ENCODE data around the gene PATJ.

The PATJ gene

DNA sequence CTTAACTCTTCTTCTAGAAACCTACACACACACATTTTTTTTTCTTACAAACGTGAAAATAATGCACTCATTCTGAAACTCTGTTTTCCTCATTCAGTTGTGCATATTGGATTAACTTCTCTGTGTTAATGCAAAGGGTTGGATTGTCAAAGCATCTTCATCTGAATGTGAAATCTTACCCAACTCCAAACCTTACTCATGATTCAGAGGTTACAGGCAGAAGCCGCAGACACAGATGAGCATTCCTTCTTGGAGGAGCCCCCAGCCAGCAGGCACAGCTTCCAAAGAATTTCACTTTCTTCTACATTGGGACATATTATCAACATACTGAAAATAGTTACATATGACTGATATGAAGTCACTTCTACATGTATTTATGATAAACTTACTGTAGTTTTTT is 15.7 kb downstream of the PATJ start:
- no peak overlapping the region for H2AFZ ChIP-seq (ENCODE audit: low read depth, low read length)
- no peak overlapping the region for H3K14ac ChIP-seq (ENCODE audit: low read length in 2 of 2)
- H3K36me3 ChIP-seq (ENCODE audit: control insufficient read depth in 1 of 2, insufficient read depth in 2 of 2, low read depth in 1 of 2, low read length in 2 of 2) = no peaks in the 10 kb centered on the region
- no peak overlapping the region for H3K27ac ChIP-seq (ENCODE audit: low read length, poor library complexity, severe bottlenecking)
- no peak overlapping the region for H2AK5ac ChIP-seq (ENCODE audit: low read length, severe bottlenecking)
- 100% methylated on average over 1 of the region's 2 CpGs for WGBS
- H3K18ac ChIP-seq (ENCODE audit: low read depth in 1 of 2, low read length in 2 of 2) = no peak overlapping the region
- H2BK120ac ChIP-seq (ENCODE audit: low read depth, low read length) = no peak overlapping the region
- H2BK5ac ChIP-seq (ENCODE audit: low read depth, low read length, poor library complexity, severe bottlenecking) = no peak overlapping the region
- no peaks in the 10 kb centered on the region for H3K27me3 ChIP-seq (ENCODE audit: control insufficient read depth in 1 of 2, insufficient read depth in 1 of 2, low read length in 2 of 2)
- H3K9ac ChIP-seq (ENCODE audit: low read length) = no peak overlapping the region
- H3K4me1 ChIP-seq (ENCODE audit: control insufficient read depth, insufficient read depth, low read depth, low read length) = no peaks in the 10 kb centered on the region
- H3K9me3 ChIP-seq (ENCODE audit: control insufficient read depth, low read length) = no peaks in the 10 kb centered on the region
- no peak overlapping the region for H3K4ac ChIP-seq (ENCODE audit: low read depth in 1 of 2, low read length in 2 of 2)
- H2BK12ac ChIP-seq (ENCODE audit: low read length in 2 of 2) = no peak overlapping the region
- no peak overlapping the region for H3K4me3 ChIP-seq (ENCODE audit: insufficient read depth in 1 of 2, low read depth in 1 of 2, low read length in 2 of 2)
- H2BK15ac ChIP-seq (ENCODE audit: low read depth, poor library complexity, severe bottlenecking) = no peak overlapping the region
- no peak overlapping the region for H4K8ac ChIP-seq (ENCODE audit: low read length)
- peaks cover 19% of the 10 kb centered on the region for H3K79me1 ChIP-seq (replicated peaks; ENCODE audit: low read length, poor library complexity, severe bottlenecking)
- no peak overlapping the region for H4K91ac ChIP-seq (ENCODE audit: low read length)
- no peak overlapping the region for H3K4me2 ChIP-seq (ENCODE audit: low read length, poor library complexity, severe bottlenecking)
- no peak for DNase-seq
- H3K23ac ChIP-seq (ENCODE audit: low read length in 2 of 2) = no peak overlapping the region

GRCh38 chr1:61770131-61770530 is 27.9 kb downstream of the PATJ start:
- H3K9ac ChIP-seq (ENCODE audit: low read length) = no peak overlapping the region
- no peaks in the 10 kb centered on the region for H3K27me3 ChIP-seq (ENCODE audit: control insufficient read depth in 1 of 2, insufficient read depth in 1 of 2, low read length in 2 of 2)
- no peak overlapping the region for H4K91ac ChIP-seq (ENCODE audit: low read length)
- 100% methylated on average over 1 of the region's 1 CpG for WGBS
- H3K4me3 ChIP-seq (ENCODE audit: insufficient read depth in 1 of 2, low read depth in 1 of 2, low read length in 2 of 2) = no peak overlapping the region
- H3K79me1 ChIP-seq (replicated peaks; ENCODE audit: low read length, poor library complexity, severe bottlenecking) = peaks cover 2% of the 10 kb centered on the region
- no peak overlapping the region for H3K23ac ChIP-seq (ENCODE audit: low read length in 2 of 2)
- no peak overlapping the region for H2BK15ac ChIP-seq (ENCODE audit: low read depth, poor library complexity, severe bottlenecking)
- H3K27ac ChIP-seq (ENCODE audit: low read length, poor library complexity, severe bottlenecking) = no peak overlapping the region
- no peak overlapping the region for H3K14ac ChIP-seq (ENCODE audit: low read length in 2 of 2)
- H4K8ac ChIP-seq (ENCODE audit: low read length) = no peak overlapping the region
- no peaks in the 10 kb centered on the region for H3K4me1 ChIP-seq (ENCODE audit: control insufficient read depth, insufficient read depth, low read depth, low read length)
- H2AFZ ChIP-seq (ENCODE audit: low read depth, low read length) = no peak overlapping the region
- H3K18ac ChIP-seq (ENCODE audit: low read depth in 1 of 2, low read length in 2 of 2) = no peak overlapping the region
- H3K9me3 ChIP-seq (ENCODE audit: control insufficient read depth, low read length) = no peaks in the 10 kb centered on the region
- no peaks in the 10 kb centered on the region for H3K36me3 ChIP-seq (ENCODE audit: control insufficient read depth in 1 of 2, insufficient read depth in 2 of 2, low read depth in 1 of 2, low read length in 2 of 2)
- H3K4me2 ChIP-seq (ENCODE audit: low read length, poor library complexity, severe bottlenecking) = no peak overlapping the region
- no peak overlapping the region for H3K4ac ChIP-seq (ENCODE audit: low read depth in 1 of 2, low read length in 2 of 2)
- no peak overlapping the region for H2AK5ac ChIP-seq (ENCODE audit: low read length, severe bottlenecking)
- no peak for DNase-seq
- no peak overlapping the region for H2BK120ac ChIP-seq (ENCODE audit: low read depth, low read length)
- H2BK5ac ChIP-seq (ENCODE audit: low read depth, low read length, poor library complexity, severe bottlenecking) = no peak overlapping the region
- H2BK12ac ChIP-seq (ENCODE audit: low read length in 2 of 2) = no peak overlapping the region

DNA sequence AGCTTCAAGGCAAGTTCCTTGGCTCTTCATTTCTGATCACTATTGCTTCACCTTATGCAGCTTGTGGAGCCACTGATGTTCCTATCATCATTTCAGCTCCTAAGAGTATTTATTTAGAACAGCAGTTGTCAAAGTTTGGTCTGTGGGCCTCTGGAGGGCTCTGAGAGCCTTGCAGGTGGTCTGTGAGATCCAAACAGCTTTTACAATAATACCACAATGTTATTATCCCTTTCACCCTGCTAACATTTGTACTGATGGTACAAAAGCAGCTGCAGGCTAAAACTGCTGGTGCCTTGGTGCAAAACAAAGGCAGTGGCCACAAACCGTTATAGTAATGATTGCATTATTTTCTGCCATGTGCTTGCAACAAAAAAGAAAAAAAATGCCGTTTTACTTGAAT is 33.8 kb downstream of the PATJ start:
- Histone ChIP-seq H2BK5ac (ENCODE audit: low read depth, low read length, poor library complexity, severe bottlenecking) (no peak overlapping the region), H2BK120ac (ENCODE audit: low read depth, low read length) (no peak overlapping the region), H3K4ac (ENCODE audit: low read depth in 1 of 2, low read length in 2 of 2) (no peak overlapping the region), H3K9ac (ENCODE audit: low read length) (no peak overlapping the region), H3K4me3 (ENCODE audit: insufficient read depth in 1 of 2, low read depth in 1 of 2, low read length in 2 of 2) (no peak overlapping the region), H2BK12ac (ENCODE audit: low read length in 2 of 2) (no peak overlapping the region), H3K36me3 (ENCODE audit: control insufficient read depth in 1 of 2, insufficient read depth in 2 of 2, low read depth in 1 of 2, low read length in 2 of 2) (peaks cover 0 to 3% of the 10 kb centered on the region in 2 experiments), H2BK15ac (ENCODE audit: low read depth, poor library complexity, severe bottlenecking) (no peak overlapping the region), H3K9me3 (ENCODE audit: control insufficient read depth, low read length) (no peaks in the 10 kb centered on the region), H3K27me3 (ENCODE audit: control insufficient read depth in 1 of 2, insufficient read depth in 1 of 2, low read length in 2 of 2) (no peaks in the 10 kb centered on the region), H3K14ac (ENCODE audit: low read length in 2 of 2) (no peak overlapping the region), H4K91ac (ENCODE audit: low read length) (no peak overlapping the region), H3K4me2 (ENCODE audit: low read length, poor library complexity, severe bottlenecking) (no peak overlapping the region), H2AFZ (ENCODE audit: low read depth, low read length) (no peak overlapping the region), H2AK5ac (ENCODE audit: low read length, severe bottlenecking) (no peak overlapping the region), H3K79me1 (replicated peaks; ENCODE audit: low read length, poor library complexity, severe bottlenecking) (no peaks in the 10 kb centered on the region), H3K4me1 (ENCODE audit: control insufficient read depth, insufficient read depth, low read depth, low read length) (no peaks in the 10 kb centered on the region), H3K18ac (ENCODE audit: low read depth in 1 of 2, low read length in 2 of 2) (no peak overlapping the region), H3K23ac (ENCODE audit: low read length in 2 of 2) (no peak overlapping the region), H4K8ac (ENCODE audit: low read length) (no peak overlapping the region), H3K27ac (ENCODE audit: low read length, poor library complexity, severe bottlenecking) (no peak overlapping the region)
- WGBS = 97% methylated on average over 2 of the region's 2 CpGs
- no peak for DNase-seq

GRCh38 chr1:61779231-61779630 is 37.0 kb downstream of the PATJ start:
- Histone ChIP-seq H3K4me2 (ENCODE audit: low read length, poor library complexity, severe bottlenecking) (no peak overlapping the region), H2BK5ac (ENCODE audit: low read depth, low read length, poor library complexity, severe bottlenecking) (no peak overlapping the region), H3K4ac (ENCODE audit: low read depth in 1 of 2, low read length in 2 of 2) (no peak overlapping the region), H3K23ac (ENCODE audit: low read length in 2 of 2) (no peak overlapping the region), H3K14ac (ENCODE audit: low read length in 2 of 2) (no peak overlapping the region), H3K79me1 (replicated peaks; ENCODE audit: low read length, poor library complexity, severe bottlenecking) (no peaks in the 10 kb centered on the region), H2AFZ (ENCODE audit: low read depth, low read length) (no peak overlapping the region), H4K8ac (ENCODE audit: low read length) (no peak overlapping the region), H2BK120ac (ENCODE audit: low read depth, low read length) (no peak overlapping the region), H3K9ac (ENCODE audit: low read length) (no peak overlapping the region), H2AK5ac (ENCODE audit: low read length, severe bottlenecking) (no peak overlapping the region), H3K4me1 (ENCODE audit: control insufficient read depth, insufficient read depth, low read depth, low read length) (no peaks in the 10 kb centered on the region), H4K91ac (ENCODE audit: low read length) (no peak overlapping the region), H3K27ac (ENCODE audit: low read length, poor library complexity, severe bottlenecking) (no peak overlapping the region), H3K4me3 (ENCODE audit: insufficient read depth in 1 of 2, low read depth in 1 of 2, low read length in 2 of 2) (no peak overlapping the region), H3K9me3 (ENCODE audit: control insufficient read depth, low read length) (no peaks in the 10 kb centered on the region), H3K27me3 (ENCODE audit: control insufficient read depth in 1 of 2, insufficient read depth in 1 of 2, low read length in 2 of 2) (no peaks in the 10 kb centered on the region), H3K18ac (ENCODE audit: low read depth in 1 of 2, low read length in 2 of 2) (no peak overlapping the region), H3K36me3 (ENCODE audit: control insufficient read depth in 1 of 2, insufficient read depth in 2 of 2, low read depth in 1 of 2, low read length in 2 of 2) (peaks cover 0 to 3% of the 10 kb centered on the region in 2 experiments), H2BK15ac (ENCODE audit: low read depth, poor library complexity, severe bottlenecking) (no peak overlapping the region), H2BK12ac (ENCODE audit: low read length in 2 of 2) (no peak overlapping the region)
- WGBS = 94% methylated on average over 2 of the region's 2 CpGs
- DNase-seq = no peak

All from mesenchymal stem cell (in vitro differentiated cells and primary cell).